K562 (cell line): ENCODE data around the gene NNAT. TPM values are rescaled to one million over a fixed set of nuclear protein-coding genes. Genes with fewer than 3 reads are reported as not detected.

Experiments used
- ATF1 ChIP-seq, 2 experiments: fragments of 450-650 bp in 1 of 2; IDR thresholded peaks; 2 replicates each; pipeline ENCODE4 v1.6.1; 2016; ENCODE audit warnings: missing compliant biosample characterization in 1 of 2, missing genetic modification characterization in 1 of 2
- CBX5 ChIP-seq: IDR thresholded peaks from 2 replicates; pipeline ENCODE4 v1.6.1; 2014; ENCODE audit warnings: low read depth, borderline replicate concordance
- CCNT2 ChIP-seq: IDR thresholded peaks from 2 replicates; pipeline ENCODE4 v1.6.1; 2011; ENCODE audit warnings: borderline replicate concordance, low read depth, mild to moderate bottlenecking, moderate library complexity, mixed read lengths, low read length; ENCODE audit not compliant: insufficient read length; ENCODE audit errors: extremely low read depth
- E2F5 ChIP-seq: sonication (generic); formaldehyde crosslinking; IDR thresholded peaks from 2 replicates; pipeline ENCODE4 v1.8.0; 2022; ENCODE audit warnings: mild to moderate bottlenecking, missing genetic modification reagents
- ELF2 ChIP-seq: fragments of 250-450 bp; sonication (Bioruptor Pico); IDR thresholded peaks from 2 replicates; pipeline ENCODE4 v1.5.0; 2021; ENCODE audit warnings: mild to moderate bottlenecking
- EP400 ChIP-seq: fragments of 450-650 bp; IDR thresholded peaks from 2 replicates; pipeline ENCODE4 v1.6.1; 2017; ENCODE audit warnings: antibody characterized with exemption, mild to moderate bottlenecking, moderate library complexity
- GABPB2 ChIP-seq: fragments of 250-450 bp; sonication (Bioruptor Pico); conservative IDR thresholded peaks from 2 replicates; pipeline ENCODE4 v1.5.1; 2021; ENCODE audit warnings: mild to moderate bottlenecking
- GTF3C2 ChIP-seq: IDR thresholded peaks from 3 replicates; pipeline ENCODE4 v1.6.1; 2011; ENCODE audit warnings: borderline replicate concordance, mild to moderate bottlenecking, moderate library complexity; ENCODE audit not compliant: insufficient read length; ENCODE audit errors: extremely low read depth
- HMG20A ChIP-seq: fragments of 450-650 bp; formaldehyde crosslinking; conservative IDR thresholded peaks from 2 replicates; pipeline ENCODE4 v1.4.0; 2020; ENCODE audit warnings: mild to moderate bottlenecking, mixed read lengths
- ID3 ChIP-seq, 2 experiments: fragments of 250-450 bp in 1 of 2; fragments of 450-650 bp in 1 of 2; sonication (Bioruptor Pico) in 1 of 2; IDR thresholded peaks; 2 replicates each; pipeline versions ENCODE4 v1.6.1 to v1.8.0; 2016 to 2021; ENCODE audit warnings: mild to moderate bottlenecking in 2 of 2, moderate library complexity in 2 of 2, missing compliant biosample characterization in 1 of 2, missing genetic modification characterization in 1 of 2
- KDM1A ChIP-seq, 2 experiments: fragments of 450-650 bp; IDR thresholded peaks; 2 replicates each; pipeline ENCODE4 v1.6.1; 2016; ENCODE audit warnings: mild to moderate bottlenecking in 2 of 2
- KLF16 ChIP-seq: IDR thresholded peaks from 2 replicates; pipeline ENCODE4 v1.6.1; 2016; ENCODE audit warnings: antibody characterized with exemption
- NCOA2 ChIP-seq, 2 experiments: fragments of 450-650 bp; IDR thresholded peaks; 2 replicates each; pipeline ENCODE4 v1.6.1; 2018; ENCODE audit warnings: mild to moderate bottlenecking in 2 of 2, moderate library complexity in 1 of 2; ENCODE audit not compliant: partially characterized antibody in 2 of 2
- SMARCE1 ChIP-seq: fragments of 450-650 bp; IDR thresholded peaks from 2 replicates; pipeline ENCODE4 v1.7.1; 2016; ENCODE audit warnings: mild to moderate bottlenecking
- XRCC3 ChIP-seq: fragments of 450-650 bp; IDR thresholded peaks from 2 replicates; pipeline ENCODE4 v1.6.1; 2017; ENCODE audit warnings: mild to moderate bottlenecking, moderate library complexity
- ZBTB11 ChIP-seq, 3 experiments: fragments of 200-800 bp in 1 of 3; fragments of 250-450 bp in 1 of 3; fragments of 450-650 bp in 1 of 3; sonication (Bioruptor Pico) in 1 of 3; sonication (Bioruptor generic) in 1 of 3; formaldehyde crosslinking in 1 of 3; IDR thresholded peaks; 2 replicates each; pipeline versions ENCODE4 v1.6.1 to v1.8.0; 2016 to 2022; ENCODE audit warnings: mild to moderate bottlenecking in 2 of 3, missing genetic modification characterization in 2 of 3, missing compliant biosample characterization in 1 of 3, moderate library complexity in 1 of 3
- ZC3H4 ChIP-seq: sonication (generic); formaldehyde crosslinking; IDR thresholded peaks from 2 replicates; pipeline ENCODE4 v1.9.0; 2021; ENCODE audit warnings: missing genetic modification reagents, borderline replicate concordance
- ZFP30 ChIP-seq: fragments of 250-450 bp; sonication (Bioruptor Pico); IDR thresholded peaks from 2 replicates; pipeline ENCODE4 v1.8.0; 2022; ENCODE audit warnings: moderate library complexity, mild to moderate bottlenecking, inconsistent platforms, borderline replicate concordance
- ZNF133 ChIP-seq: fragments of 250-450 bp; sonication (Bioruptor Pico); IDR thresholded peaks from 2 replicates; pipeline ENCODE4 v1.4.0; 2020; ENCODE audit warnings: mild to moderate bottlenecking
- ZNF41 ChIP-seq: fragments of 250-450 bp; sonication (Bioruptor Pico); conservative IDR thresholded peaks from 2 replicates; pipeline ENCODE4 v1.4.0; 2020; ENCODE audit warnings: mild to moderate bottlenecking
- polyA plus RNA-seq, 8 experiments: library from polyadenylated mRNA; depleted of rRNA in 4 of 8; stranded (reverse) in 5 of 8; unstranded in 3 of 8; fragments of >200 nt; fragmentation: Nextera tagmentation in 2 of 8; fragmentation: Illumina TruSeq in 1 of 8; extraction: Ambion mirVana in 2 of 8; extraction: Trizol in 1 of 8; gene quantifications; 2 replicates each; pipeline versions ENCODE4 v1.2.1 to v1.2.3, GENCODE V29; 2011 to 2014; ENCODE audit warnings: inconsistent platforms in 1 of 8, missing spikeins in 1 of 8
- total RNA-seq, 7 experiments: library from RNA; depleted of rRNA in 6 of 7; stranded (reverse); fragments of >200 nt in 6 of 7; fragmentation: Illumina TruSeq in 2 of 7; extraction: Trizol in 2 of 7; gene quantifications; 2 replicates each; pipeline versions ENCODE4 v1.2.1 to v1.2.3, GENCODE V29; 2011 to 2021; ENCODE audit warnings: low replicate concordance in 1 of 7

Gene NNAT
- total and polyA plus RNA-seq, 9 of the 15 experiments (the other 6 are each of a cell fraction or from before 2014, with no cell fraction given): 0.13 TPM; not detected in 8

GRCh38 chr20:37526238-37526838 is 5.3 kb downstream of the NNAT start (continued):
- TF ChIP-seq ELF2 (CRISPR knock-in tag): no peak
- no peak for TF ChIP-seq GABPB2 (CRISPR knock-in tag)
- TF ChIP-seq ZFP30: no peak
- peak; percentile 37; the same call in 1 of the 2 replicates for TF ChIP-seq EP400
- TF ChIP-seq ZBTB11 (CRISPR knock-in tag; IDR thresholded peaks at IDR 0.05): peak in 1 of 3 experiments; percentile 70; a peak in 2 of 6 replicates
- TF ChIP-seq ATF1 (CRISPR knock-in tag; IDR thresholded peaks at IDR 0.05): no peak
- no peak for TF ChIP-seq ATF1 (tag; IDR thresholded peaks at IDR 0.05)
- TF ChIP-seq ZC3H4 (CRISPR knock-in tag): no peak
- peak; percentile 42; the same call in 1 of the 2 replicates for TF ChIP-seq SMARCE1
- peak; percentile 99 for TF ChIP-seq KDM1A (IDR thresholded peaks at IDR 0.05)
- TF ChIP-seq ID3 (CRISPR knock-in tag; IDR thresholded peaks at IDR 0.05): no peak
- peak; percentile 84 for TF ChIP-seq ID3 (tag; IDR thresholded peaks at IDR 0.05)
- TF ChIP-seq CCNT2: peak; percentile 17
- TF ChIP-seq NCOA2 (IDR thresholded peaks at IDR 0.05; ENCODE audit: partially characterized antibody in 2 of 2): peak in 1 of 2 experiments; percentile 52
- no peak for TF ChIP-seq XRCC3
- no peak for TF ChIP-seq CBX5
- peak; percentile 75; the same call in 1 of the 2 replicates for TF ChIP-seq HMG20A
- TF ChIP-seq KLF16: peak; percentile 39; the same call in 1 of the 2 replicates
- no peak for TF ChIP-seq ZNF133
- no peak for TF ChIP-seq GTF3C2
- no peak for TF ChIP-seq ZNF41
- TF ChIP-seq E2F5 (CRISPR knock-in tag): no peak
